Limb (tissue), 2 donors: ENCODE data around the gene TST.

Source experiments
- DNase-seq, 2 donors: peaks; one replicate each; pipeline ENCODE4 v3.0.0-alpha.2; 2016; ENCODE audit errors: extremely low spot score in 2 of 2

Gene TST

DNA sequence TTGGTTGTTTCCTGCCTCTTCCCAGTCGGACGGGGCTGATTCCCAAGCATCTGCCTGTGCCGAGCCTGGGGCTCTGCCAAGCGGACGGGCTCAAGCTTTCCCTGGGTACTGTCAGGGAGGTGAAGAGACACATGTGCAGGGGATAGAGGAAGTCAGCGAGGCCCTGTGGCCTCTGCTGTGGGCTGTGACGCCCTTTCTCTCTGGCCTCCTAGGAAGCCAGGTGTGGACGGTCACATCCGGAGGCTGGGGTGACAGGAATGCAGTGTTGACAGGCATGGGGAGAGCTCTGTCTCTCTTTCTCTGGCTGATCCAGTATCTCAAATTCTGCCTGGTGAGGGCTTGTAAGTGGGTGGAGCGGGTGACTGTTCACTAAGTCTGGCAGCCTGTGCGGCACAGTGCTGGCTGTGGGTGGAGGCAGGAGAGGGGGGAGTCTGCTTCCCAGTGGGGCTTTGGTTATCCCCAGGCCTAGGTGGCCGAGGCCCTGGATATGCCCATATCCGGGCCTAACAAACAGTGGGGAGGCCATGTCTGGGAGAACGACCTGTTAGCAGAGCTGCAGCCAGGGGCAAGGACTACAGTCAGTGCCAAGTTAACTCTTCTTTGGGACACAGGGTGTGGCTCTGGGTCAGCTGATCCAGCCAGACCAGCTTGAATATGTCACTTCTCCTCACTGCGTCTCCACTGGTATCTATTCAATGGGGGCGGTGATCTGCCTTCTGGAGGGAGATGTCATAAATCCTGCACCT, 34.2 kb upstream of the TST start:
- no peak for DNase-seq

DNA sequence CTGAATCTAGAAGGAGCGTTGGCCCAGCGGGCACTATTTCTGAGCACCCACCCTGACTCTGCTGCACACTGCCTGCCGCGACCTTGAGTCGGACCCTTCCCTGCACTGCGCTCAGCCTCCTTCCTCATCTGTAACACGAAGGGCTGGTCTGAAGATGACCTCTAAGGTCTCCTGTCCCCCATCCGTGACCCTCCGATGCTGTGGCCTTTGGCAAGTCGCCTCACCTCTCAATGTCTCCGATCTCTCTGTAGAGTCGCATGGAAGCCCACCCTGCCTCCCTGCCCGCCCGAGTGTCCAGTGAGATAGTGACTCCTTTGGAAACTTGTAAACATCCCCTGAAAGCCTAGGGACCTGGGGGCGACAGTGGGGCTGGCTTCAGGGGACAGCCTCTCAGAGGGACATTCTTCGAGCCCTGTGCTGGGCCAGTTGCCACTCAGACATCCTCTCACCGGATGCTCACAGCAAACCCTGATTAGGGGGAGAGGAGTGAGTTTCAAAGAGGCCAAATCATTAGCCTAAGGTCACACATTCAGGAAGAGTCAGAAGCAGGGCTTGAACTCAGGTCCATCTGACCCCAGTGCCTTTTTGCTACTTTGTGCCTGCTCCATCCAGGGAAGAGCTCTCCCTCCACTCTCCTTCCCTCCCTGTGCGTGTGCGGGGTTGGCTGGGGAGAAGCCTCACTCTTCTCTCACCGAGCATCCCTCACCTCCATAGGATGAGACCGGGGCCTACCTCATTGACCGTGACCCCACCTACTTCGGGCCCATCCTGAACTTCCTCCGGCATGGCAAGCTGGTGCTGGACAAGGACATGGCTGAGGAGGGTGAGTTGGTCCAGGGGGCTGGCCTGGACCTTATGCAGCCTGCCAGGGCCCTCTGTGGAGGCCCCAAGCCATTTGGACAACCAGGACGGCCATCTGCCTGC, 33.4 kb upstream of the TST start:
- DNase-seq, result no peak

DNA sequence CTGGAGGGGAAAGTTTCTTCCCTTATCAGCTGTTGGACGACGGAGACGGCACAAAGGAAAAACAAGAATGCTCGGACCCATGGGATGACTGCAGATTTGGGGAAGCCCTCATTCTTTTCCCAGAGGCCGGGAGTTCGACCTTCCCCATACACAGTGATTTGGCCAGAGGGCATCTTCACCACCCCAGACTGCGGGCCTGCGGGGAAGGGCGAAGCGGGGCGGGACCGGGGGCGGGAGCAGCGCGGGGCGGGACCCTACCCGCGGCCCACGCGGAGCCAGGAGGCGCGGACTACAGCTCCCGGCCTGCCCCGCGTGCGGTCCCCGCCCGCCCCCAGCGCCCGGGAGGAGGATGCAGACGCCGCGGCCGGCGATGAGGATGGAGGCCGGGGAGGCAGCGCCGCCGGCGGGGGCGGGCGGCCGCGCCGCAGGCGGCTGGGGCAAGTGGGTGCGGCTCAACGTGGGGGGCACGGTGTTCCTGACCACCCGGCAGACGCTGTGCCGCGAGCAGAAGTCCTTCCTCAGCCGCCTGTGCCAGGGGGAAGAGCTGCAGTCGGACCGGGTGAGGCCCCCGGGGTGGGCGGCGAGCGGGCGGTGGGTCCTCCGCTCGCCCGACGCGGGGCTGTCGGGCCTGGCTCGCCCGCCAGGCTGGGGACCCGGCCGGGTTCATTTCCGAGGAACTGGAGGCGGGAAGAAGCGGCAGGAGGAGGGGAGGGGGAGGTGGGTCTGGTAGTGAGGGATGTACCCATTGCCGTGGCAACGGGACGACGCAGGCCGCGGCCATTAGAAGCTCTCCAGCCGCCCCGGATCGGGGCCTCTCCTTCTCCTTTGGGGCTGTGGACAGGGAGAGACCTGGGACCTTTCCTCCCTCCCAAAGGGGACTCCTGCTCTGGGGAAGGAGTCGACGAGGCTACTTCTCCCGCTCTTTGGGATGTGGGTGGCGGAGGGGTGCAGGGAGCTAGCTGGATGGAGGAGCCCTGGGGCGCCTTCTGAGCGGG, 32.4 kb upstream of the TST start, which contains the start of gene KCTD17:
Gene KCTD17, plus strand, starts transcription at position 352 of the 995 bp plus-strand sequence. Its CDS starts 19 bp downstream, at position 371.
- DNase-seq, result peak; percentile 67 to 87

DNA sequence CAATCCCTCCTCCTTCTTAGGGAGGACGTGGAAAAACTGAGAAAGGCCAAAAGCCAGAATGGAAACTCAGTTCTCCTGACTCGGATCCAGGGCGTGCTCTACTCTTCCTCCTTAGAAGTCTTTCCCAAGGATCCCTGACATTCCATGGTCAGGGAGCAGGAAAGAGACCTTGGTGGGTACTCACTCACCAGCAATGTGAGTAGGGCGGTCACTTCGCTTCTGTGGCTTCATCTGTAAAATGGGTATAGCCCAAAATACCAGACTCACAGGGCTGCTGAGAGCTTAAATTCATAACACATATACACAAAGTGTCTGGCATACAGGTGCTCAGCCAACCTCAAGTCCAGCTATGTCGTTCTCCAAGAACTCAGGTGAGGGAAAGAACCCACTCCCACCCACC, 31.7 kb upstream of the TST start:
- DNase-seq, result no peak

DNA sequence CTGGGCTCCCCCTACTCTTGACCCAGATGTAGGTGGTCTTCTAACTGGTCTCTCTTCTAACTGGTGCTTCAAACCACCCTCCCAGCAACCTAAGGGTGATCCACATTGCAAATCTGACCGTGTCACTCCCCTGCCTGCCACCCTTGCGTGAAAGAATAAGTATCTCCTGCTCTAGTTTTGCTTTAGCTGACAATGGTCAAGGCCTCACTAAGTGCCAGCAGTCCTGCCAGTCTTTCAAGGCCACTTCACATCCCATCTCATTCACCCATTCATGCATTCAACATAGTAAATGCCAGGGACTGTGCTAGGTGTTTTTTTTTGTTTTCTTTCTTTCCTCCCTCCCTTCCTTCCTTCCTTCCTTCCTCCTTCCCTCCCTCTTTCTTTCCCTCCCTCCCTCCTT, 30.0 kb upstream of the TST start:
- no peak for DNase-seq

DNA sequence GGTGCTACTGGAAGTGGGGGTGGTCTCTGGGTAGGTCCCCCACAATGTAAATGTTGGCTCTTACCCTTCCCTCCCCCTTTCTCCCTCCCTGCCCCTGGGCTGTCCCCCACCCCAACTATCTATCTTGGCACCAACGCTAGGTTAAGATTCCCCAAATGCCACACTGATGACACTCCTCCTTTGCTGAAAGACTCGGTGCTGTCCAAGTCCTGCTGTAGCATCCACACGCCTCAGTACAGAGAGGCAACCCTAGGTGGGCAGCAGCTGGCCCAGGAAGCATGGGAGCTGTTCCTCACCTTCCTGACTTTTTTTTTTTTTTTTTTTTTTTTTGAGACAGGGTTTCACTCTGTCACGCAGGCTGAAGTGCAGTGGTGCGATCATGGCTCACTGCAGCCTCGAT, 28.9 kb upstream of the TST start:
- DNase-seq, result no peak

DNA sequence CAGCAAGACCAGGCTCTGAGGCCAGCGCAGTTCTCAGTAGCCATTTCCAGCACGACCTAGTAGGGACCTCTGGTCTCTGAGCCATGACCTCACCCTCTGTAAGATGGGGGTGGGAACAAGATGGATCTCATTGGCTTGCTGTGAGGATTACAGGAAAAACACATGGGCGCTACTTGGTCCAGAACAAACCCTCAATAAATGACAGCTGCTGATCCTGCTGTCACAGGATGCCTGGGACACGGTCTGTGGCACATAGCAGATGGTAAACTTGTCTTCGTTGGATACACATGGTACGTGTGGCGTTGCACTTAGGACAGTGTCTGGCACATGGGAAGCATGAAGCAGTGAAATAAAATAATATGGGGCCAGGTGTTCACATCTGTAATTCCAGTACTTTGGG, 27.8 kb upstream of the TST start:
- no peak for DNase-seq

DNA sequence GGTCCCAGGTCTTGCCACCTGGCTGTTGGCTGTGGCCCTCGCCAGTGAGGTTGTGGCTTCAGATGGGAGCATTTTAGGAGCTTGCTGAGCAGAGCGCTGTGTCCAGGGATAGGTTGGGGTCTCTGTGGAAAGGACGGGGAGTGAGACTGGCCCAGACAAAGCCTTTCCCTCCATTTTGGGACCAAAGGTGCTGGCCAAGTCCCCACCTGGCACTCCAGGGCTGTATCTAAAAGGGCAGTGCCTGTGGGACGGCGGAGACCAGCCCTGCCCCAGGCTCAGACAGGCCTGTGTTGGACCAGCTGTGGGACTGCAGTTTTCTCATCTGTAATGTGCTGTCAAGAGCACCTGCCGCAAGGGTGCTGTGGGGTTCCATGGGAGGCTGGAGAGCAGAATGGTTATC, 27.3 kb upstream of the TST start:
- DNase-seq, result no peak

DNA sequence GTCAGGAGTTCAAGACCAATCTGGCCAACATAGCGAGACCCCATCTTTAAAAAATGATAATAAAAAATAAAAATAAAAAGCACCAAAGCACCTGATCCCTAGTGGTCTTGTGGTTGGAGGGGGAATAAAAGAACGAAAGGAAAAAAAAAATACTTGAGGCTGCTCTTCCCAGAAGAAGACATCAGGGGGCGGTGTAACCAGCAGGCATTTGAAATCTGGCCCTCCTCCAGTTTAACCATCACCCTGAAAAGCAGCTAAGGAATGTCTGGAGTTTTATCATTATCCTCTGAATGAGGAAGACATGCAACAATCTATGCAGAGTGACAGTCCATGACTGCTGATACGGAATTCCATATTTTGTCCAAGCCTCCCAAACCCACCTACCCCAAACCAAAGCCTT, 26.7 kb upstream of the TST start:
- DNase-seq, result no peak

DNA sequence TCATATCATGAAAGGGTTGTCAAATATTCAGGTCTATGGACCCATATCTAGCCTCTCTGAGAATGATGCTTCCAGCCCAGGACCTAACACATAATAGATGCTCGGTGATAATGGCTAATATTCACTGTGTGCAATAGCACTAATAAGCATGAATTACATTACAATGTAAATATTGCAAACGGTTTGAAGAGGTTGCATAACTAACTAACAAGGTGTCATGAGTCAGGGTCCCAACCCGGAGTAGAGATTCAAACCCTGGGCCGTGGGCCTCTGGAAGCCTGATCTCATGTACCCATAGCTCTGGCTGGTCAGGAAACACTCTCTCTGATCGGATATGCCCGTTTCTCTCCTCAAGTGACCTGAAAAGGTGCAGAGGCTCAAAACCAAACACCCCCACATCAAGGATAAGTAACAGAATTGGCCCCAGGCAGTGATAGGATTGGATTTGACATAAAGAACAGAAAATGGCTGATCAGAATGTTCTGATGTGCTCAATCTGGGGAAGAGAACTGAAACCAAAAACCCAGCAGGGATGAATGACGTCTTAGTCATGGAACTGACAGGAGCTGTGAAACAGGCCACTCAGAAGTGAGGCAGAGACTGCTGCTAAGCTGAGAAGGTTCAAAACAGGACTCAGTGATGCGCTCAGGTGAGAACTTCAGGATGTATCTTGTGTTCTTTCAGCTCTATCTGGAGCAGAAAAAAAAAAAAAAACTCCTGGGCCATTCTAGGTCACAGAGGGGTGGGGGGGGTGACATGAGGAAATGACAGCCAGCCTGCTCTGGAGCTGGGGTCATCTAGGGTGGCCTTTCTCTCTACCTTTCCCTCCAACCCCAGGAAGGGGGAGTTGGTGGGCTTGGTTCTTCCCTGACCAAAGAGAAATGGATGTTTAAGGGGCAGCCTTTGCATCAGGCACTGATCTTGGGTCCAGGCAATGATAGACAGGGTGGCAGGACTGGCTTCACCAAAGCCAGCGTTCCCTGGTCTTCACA, 25.7 kb upstream of the TST start:
- no peak for DNase-seq

DNA sequence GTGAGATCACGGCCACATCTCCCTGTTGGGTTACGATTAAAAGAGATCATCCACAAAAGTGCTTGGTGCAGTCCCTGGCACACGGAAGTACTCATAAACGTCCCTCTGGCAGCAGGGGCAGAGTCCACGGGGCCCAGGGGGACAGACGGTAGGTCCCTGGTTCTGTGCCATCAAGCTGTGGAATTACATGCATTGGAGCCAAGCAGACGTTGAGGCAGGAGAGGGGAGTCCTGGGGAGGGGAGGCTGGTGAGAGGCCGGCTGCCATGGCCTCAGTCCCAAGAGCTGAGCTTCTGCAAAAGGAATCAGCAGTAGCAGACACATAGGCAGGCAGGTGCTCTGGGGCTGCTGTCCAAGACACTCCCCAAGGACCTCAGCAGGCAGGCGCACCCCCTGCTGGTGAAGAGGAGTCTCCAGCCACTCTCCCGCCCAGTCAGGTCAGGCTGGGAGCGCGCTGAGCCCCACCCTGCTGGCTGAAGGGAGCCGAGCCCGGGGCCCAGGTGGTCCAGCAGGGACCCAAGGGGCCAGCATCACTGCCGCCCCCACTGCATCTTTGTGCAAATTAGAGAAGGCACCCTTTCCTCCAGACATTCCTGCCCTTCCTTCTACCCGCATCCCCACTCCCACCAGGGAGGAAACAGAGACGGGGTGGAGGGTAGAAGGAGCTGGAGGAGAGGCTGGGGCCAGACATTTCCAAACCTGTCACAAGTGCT, 24.7 kb upstream of the TST start:
- DNase-seq, result no peak

DNA sequence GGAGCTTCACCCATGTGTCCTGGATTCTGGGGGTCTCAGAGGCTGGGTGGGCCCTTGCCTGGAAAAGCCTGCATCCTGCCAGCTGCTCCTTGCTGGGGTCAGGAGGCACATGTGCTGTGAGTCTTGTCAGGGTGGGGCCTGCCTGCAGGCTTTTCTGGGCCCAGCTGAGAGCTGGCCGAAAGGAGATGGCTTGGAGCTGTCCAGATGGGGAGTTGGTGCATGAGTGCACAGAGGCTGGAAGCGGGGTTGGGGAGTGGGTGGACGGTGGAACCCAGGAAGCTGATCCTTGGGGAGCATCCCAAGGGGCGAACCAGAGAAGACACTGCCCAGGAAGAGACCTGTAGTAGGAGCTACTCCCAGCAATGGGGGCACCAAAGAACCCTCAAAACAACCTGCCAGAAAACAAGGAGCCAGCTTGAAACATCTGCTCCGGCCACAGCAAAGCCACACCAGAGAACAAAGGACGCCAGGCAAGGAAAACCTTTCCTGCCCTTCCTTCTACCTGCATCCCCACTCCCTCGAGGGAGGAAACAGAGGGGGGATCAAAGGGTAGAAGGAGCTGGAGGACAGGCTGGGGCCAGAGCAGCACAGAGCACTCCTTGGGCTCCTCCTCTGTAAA, 24.1 kb upstream of the TST start:
- no peak for DNase-seq

DNA sequence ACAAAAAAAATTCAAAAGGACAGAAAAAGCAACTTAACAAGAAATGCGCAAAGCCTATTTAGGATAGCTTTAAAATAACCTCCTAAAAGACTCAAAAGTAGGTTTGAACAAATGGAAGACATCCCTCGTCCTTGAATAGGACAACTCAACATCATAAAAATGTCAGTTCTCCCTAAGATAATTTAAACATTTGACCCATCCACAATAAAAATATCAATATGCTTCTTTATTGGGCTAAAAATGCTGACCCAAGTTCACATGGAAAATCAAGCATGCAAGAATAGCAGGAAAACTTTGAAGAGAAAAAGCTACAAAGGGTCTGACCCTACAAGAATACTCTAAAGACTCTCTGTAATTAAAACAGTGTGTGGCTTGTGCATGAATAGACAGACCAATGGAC, 20.2 kb upstream of the TST start:
- DNase-seq, result no peak

DNA sequence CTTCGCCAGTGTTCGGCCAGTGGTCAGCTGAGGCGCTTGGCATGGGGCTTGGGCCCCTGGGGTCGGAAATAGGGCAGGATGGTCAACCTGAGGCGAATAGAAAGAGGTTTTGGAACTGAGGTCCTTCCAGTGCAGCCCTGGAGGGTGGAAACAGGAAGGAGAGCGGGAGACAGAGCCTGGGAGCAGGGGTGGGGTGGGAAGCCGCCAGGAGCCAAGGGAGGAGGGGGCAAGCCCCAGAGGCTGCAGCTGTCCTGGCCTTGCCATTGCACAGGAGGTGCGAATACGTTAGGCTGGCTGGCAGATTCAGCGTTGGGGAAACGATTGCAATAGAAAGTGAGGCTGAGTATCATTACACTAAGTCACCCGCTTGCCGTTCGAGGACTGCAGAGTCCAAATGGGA, 18.4 kb upstream of the TST start:
- DNase-seq, result no peak

DNA sequence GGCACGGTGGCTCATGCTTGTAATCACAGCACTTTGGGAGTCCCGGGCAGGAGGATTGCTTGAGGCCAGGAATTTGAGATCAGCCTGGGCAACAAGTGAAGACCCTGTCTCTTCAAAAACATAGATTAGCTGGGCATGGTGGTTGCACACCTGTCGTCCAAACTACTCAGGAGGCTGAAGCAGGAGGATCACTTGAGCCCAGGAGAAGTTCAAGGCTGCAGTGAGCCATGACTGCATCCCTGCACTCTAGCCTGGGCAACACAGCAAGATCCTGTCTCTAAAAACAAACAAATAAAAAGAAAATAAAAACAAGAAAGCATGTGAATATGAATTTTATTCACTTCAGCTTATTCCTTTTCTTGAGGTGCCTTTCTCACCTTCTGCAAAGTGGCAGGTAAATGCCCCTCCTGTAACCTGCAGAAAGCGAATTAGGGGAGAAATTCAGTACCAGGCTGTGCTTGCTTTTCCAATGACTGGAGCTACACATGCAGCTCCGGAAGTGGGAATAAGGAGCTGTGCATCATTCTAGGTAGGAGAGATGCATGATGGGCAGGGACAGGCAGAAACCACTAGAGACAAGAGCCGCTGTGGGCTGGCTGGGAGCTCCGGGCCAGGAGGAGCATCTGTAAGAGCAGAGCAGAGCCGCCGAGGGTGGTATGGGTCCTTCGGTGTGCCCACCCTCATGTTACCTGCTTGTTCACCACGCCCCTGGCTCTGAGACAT, 17.6 kb upstream of the TST start:
- no peak for DNase-seq

DNA sequence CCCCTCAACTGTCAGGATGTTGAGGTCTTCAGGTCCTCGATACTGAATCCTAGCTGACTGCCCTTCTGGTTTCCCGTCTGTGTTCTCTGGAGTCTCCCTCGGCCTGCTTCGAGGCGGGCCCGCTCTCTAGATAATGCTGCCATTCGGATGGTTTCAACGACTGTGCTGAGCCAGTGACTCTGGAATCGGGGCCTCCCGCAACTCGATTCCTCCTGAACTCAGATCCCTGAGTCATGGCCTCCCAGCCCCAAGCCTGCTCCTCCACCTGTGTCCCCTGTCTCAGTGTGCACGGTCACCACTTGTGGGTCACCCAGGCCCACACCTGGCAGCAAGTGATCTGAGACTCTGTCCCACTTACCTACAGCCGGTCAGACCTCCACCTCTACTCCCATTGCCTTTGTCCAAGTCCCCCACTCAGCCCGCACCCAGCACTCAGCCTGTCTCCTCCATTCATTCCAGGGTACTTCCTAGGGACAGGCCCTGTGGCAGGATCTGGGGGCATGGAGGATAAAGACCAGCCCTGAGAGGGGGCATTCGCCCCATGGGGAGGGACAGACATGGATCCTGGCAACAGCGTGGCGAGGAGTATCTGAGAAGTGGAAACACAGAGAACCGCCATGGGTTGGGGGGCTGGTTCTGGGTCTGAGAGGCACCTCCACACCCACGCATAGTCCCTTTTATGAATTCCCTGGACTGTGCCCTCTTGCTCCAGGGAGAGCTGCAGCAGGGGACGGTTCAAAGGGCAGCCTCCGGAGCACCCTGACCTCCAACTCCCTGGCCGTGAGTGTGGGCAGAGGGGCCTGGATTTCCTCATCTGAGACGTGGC, 14.6 kb upstream of the TST start:
- DNase-seq, result no peak
